ENCODE measurements around the gene SNCG. TPM values are rescaled to one million over a fixed set of nuclear protein-coding genes. Genes with fewer than 3 reads are reported as not detected.

The SNCG gene
- total RNA-seq: 1 to 10 TPM in 4 of 5 donors, not detected in 1; 3.8 to 7.6 (median 5.6) TPM
- polyA plus RNA-seq: 10 to 100 TPM; 10.9 to 59.6 (median 26.4) TPM
- long read RNA-seq, donor 1, partial matches to known transcripts: 0 of 2 reads
- long read RNA-seq, donor 1, other reads (novel, unspliced or antisense): 0 of 2 reads
- long read RNA-seq, donor 2, partial matches to known transcripts: 0 of 2 reads
- long read RNA-seq, donor 2, other reads (novel, unspliced or antisense): 0 of 2 reads
- long read RNA-seq, donor 3: 0 reads
- long read RNA-seq, donor 4, partial matches to known transcripts: 0 of 1 reads
- long read RNA-seq, donor 4, other reads (novel, unspliced or antisense): 0 of 1 reads
- long read RNA-seq, donor 5, partial matches to known transcripts: 0 of 4 reads
- long read RNA-seq, donor 5, other reads (novel, unspliced or antisense): 0 of 4 reads
- long read RNA-seq, donor 6, transcript SNCG-202 (5 exons, 701 nt): major isoform, 12 of 12 reads
- long read RNA-seq, donor 6, partial matches to known transcripts: 0 of 12 reads
- long read RNA-seq, donor 6, other reads (novel, unspliced or antisense): 0 of 12 reads
- long read RNA-seq, donor 7, transcript SNCG-202 (5 exons, 701 nt): major isoform, 7 of 7 reads
- long read RNA-seq, donor 7, partial matches to known transcripts: 0 of 7 reads
- long read RNA-seq, donor 7, other reads (novel, unspliced or antisense): 0 of 7 reads
- long read RNA-seq, donor 8, partial matches to known transcripts: 0 of 1 reads
- long read RNA-seq, donor 8, other reads (novel, unspliced or antisense): 0 of 1 reads
- long read RNA-seq, donor 9, partial matches to known transcripts: 0 of 3 reads
- long read RNA-seq, donor 9, other reads (novel, unspliced or antisense): 0 of 3 reads
- long read RNA-seq, donor 10: 0 reads

- no peak for TF ChIP-seq CTCF (IDR thresholded peaks at IDR 0.05)
- intact Hi-C loops (cut with DNase I; ENCODE audit: low total_unique reads): no loop called here
- peak; percentile 51 to 78 for DNase-seq
- Histone ChIP-seq H3K36me3 (no peaks in the 10 kb centered on the region), H3K27me3 (no peaks in the 10 kb centered on the region), H3K4me1 (peaks cover 22 to 61% (median 45%) of the 10 kb centered on the region in 4 donors), H3K9me3 (no peaks in the 10 kb centered on the region), H3K4me3 (peak within 1 kb of the TSS; percentile 14 to 39 (median 30)), H3K27ac (peak within 1 kb of the TSS; percentile 38 to 82 (median 74))
- WGBS, 5 donors: 23 to 46% (median 31%) methylated on average over 12 to 22 of the region's 22 CpGs
These were observed at the start of gene SNCG for GRCh38 chr10:86958116-86958900. SNCG (plus strand) TSS chr10:86958599; CDS start chr10:86958698, 99 bp downstream.

- no peak for TF ChIP-seq EP300 (IDR thresholded peaks at IDR 0.05)
- TF ChIP-seq POLR2A (IDR thresholded peaks at IDR 0.05): no peak
- TF ChIP-seq CTCF (IDR thresholded peaks at IDR 0.05): no peak
- no peak for TF ChIP-seq POLR2AphosphoS5 (IDR thresholded peaks at IDR 0.05)
- Histone ChIP-seq H3K27me3 (no peaks in the 10 kb centered on the region), H3K4me1 (no peaks in the 10 kb centered on the region), H3K4me3 (no peak overlapping the region), H3K36me3 (peaks cover 4 to 73% (median 67%) of the 10 kb centered on the region in 4 donors), H3K9me3 (no peaks in the 10 kb centered on the region), H3K27ac (no peak overlapping the region)
- intact Hi-C loops (cut with DNase I; ENCODE audit: low total_unique reads): no loop called here
- no peak for DNase-seq
- WGBS, 5 donors: 55 to 68% (median 63%) methylated on average over 1 of the region's 1 CpG
These were observed 43.7 kb upstream of the SNCG start for GRCh38 chr10:86914734-86915133.

- H3K27ac ChIP-seq: peak overlapping the region in 3 of 5 donors; percentile 13 to 65 (median 60)
- intact Hi-C loops (cut with DNase I; ENCODE audit: low total_unique reads): no loop called here
- 50 to 68% (median 64%) methylated on average over 5 of the region's 5 CpGs for WGBS, 5 donors
- no peak for TF ChIP-seq CTCF (IDR thresholded peaks at IDR 0.05)
- no peak for TF ChIP-seq POLR2AphosphoS5 (IDR thresholded peaks at IDR 0.05)
- TF ChIP-seq EP300 (IDR thresholded peaks at IDR 0.05): no peak
- TF ChIP-seq POLR2A (IDR thresholded peaks at IDR 0.05): no peak
- no peak overlapping the region for H3K4me3 ChIP-seq
- no peaks in the 10 kb centered on the region for H3K27me3 ChIP-seq
- H3K36me3 ChIP-seq: peaks cover 18 to 96% (median 85%) of the 10 kb centered on the region in 4 donors
- no peaks in the 10 kb centered on the region for H3K4me1 ChIP-seq
- H3K9me3 ChIP-seq: no peaks in the 10 kb centered on the region
- DNase-seq: no peak
These were observed 40.4 kb upstream of the SNCG start for GRCh38 chr10:86918022-86918471.

GRCh38 chr10:86922553-86922961 is 35.8 kb upstream of the SNCG start:
- no peaks in the 10 kb centered on the region for H3K9me3 ChIP-seq
- peaks cover 14 to 71% (median 58%) of the 10 kb centered on the region in 4 donors for H3K36me3 ChIP-seq
- intact Hi-C loops (cut with DNase I; ENCODE audit: low total_unique reads): no loop called here
- TF ChIP-seq POLR2A (IDR thresholded peaks at IDR 0.05) (no peak), POLR2AphosphoS5 (IDR thresholded peaks at IDR 0.05) (peak in 2 of 3 donors; percentile 29 to 61), EP300 (IDR thresholded peaks at IDR 0.05) (peak; percentile 55)
- 59 to 81% (median 68%) methylated on average over 9 of the region's 9 CpGs for WGBS, 5 donors
- no peaks in the 10 kb centered on the region for H3K27me3 ChIP-seq
- H3K4me3 ChIP-seq: no peak overlapping the region
- H3K27ac ChIP-seq: peak overlapping the region in 3 of 5 donors; percentile 18 to 60 (median 47)
- DNase-seq: no peak
- H3K4me1 ChIP-seq: peaks cover 0 to 5% (median 0%) of the 10 kb centered on the region in 4 donors
